Activated naive CD4-positive, alpha-beta T cell treated with anti-CD3 and anti-CD28 coated beads, Interleukin-2, amount 50 U/mL, for 24 hours (primary cell): Measurements from ENCODE around the gene TRIM41.
"Not testable (repeated sequence)": the region's sequence is repeated elsewhere in the genome, so short reads cannot be mapped to it uniquely, and the experiment has no call there.

Experiments used
- H3K27ac Mint-ChIP-seq: one replicate; pipeline ENCODE4 v1.8.0; 2021; ENCODE audit warnings: mild to moderate bottlenecking, mixed read lengths
- H3K27me3 Mint-ChIP-seq: one replicate; pipeline ENCODE4 v1.8.0; 2021; ENCODE audit warnings: mixed read lengths
- H3K36me3 Mint-ChIP-seq: one replicate; pipeline ENCODE4 v1.8.0; 2021; ENCODE audit warnings: mixed read lengths
- H3K4me1 Mint-ChIP-seq: one replicate; pipeline ENCODE4 v1.8.0; 2021; ENCODE audit warnings: mixed read lengths
- H3K4me3 Mint-ChIP-seq: one replicate; pipeline ENCODE4 v1.8.0; 2021; ENCODE audit warnings: mild to moderate bottlenecking, mixed read lengths
- H3K9me3 Mint-ChIP-seq: one replicate; pipeline ENCODE4 v1.8.0; 2021; ENCODE audit warnings: mixed read lengths

Gene TRIM41

DNA sequence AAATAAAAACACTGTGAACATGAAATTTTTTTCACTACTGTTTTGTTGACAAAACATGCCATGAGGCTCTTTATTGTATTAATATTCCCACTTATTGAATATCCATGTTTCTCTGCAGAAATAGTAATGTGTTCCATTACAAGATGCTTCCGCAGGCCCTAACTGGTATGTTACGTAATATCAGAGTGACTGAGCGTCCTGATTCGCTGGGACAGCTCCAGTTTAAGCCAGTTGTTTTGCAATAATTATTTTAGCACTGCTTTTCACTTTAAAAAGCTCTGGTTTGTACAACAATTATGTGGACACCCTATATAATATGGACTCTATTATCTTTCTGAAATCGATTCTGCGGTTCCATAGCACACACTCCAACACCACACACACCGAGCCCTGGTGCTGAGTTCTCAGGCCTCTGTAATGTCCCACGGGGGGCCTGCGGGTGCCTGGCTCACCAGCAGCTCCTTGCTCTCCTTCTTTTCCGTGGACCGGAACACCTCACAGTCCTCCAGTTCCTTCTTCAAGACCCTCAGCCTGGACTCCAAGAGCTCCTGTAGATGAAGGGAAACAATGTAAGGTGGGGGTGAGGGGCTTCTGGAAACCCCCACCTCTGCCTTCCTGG is 19.9 kb upstream of the TRIM41 start:
- peaks cover 5% of the 10 kb centered on the region for H3K36me3 Mint-ChIP-seq
- no peaks in the 10 kb centered on the region for H3K9me3 Mint-ChIP-seq
- H3K27me3 Mint-ChIP-seq: peaks cover 4% of the 10 kb centered on the region
- no peak overlapping the region for H3K27ac Mint-ChIP-seq
- H3K4me3 Mint-ChIP-seq: no peak overlapping the region
- H3K4me1 Mint-ChIP-seq: peaks cover 36% of the 10 kb centered on the region

- H3K36me3 Mint-ChIP-seq: peaks cover 5% of the 10 kb centered on the region
- H3K27ac Mint-ChIP-seq: no peak overlapping the region
- peaks cover 36% of the 10 kb centered on the region for H3K4me1 Mint-ChIP-seq
- H3K4me3 Mint-ChIP-seq: peak overlapping the region; percentile 87
- H3K27me3 Mint-ChIP-seq: peaks cover 4% of the 10 kb centered on the region
- no peaks in the 10 kb centered on the region for H3K9me3 Mint-ChIP-seq
These were observed 19.3 kb upstream of the TRIM41 start for GRCh38 chr5:181203777-181204112.

GRCh38 chr5:181204113-181204825 is 18.8 kb upstream of the TRIM41 start:
- Mint-ChIP-seq H3K27ac (no peak overlapping the region), H3K27me3 (peaks cover 4% of the 10 kb centered on the region), H3K9me3 (no peaks in the 10 kb centered on the region), H3K4me1 (peaks cover 36% of the 10 kb centered on the region), H3K4me3 (peak overlapping the region; percentile 87), H3K36me3 (peaks cover 5% of the 10 kb centered on the region)

- H3K4me3 Mint-ChIP-seq: peak within 1 kb of the TSS; percentile 92
- peaks cover 5% of the 10 kb centered on the region for H3K36me3 Mint-ChIP-seq
- H3K27ac Mint-ChIP-seq: peak within 1 kb of the TSS; percentile 99
- peaks cover 36% of the 10 kb centered on the region for H3K4me1 Mint-ChIP-seq
- H3K9me3 Mint-ChIP-seq: no peaks in the 10 kb centered on the region
- H3K27me3 Mint-ChIP-seq: peaks cover 4% of the 10 kb centered on the region
These were observed 18.0 kb upstream of the TRIM41 start, which contains the start of gene TRIM7 for GRCh38 chr5:181204826-181205760. TSS of gene TRIM7 (minus strand) at chr5:181205196. CDS start at chr5:181205110, 86 bp downstream.

GRCh38 chr5:181205761-181206649 is 17.1 kb upstream of the TRIM41 start:
- no peaks in the 10 kb centered on the region for H3K9me3 Mint-ChIP-seq
- peak overlapping the region; percentile 99 for H3K27ac Mint-ChIP-seq
- peaks cover 39% of the 10 kb centered on the region for H3K4me1 Mint-ChIP-seq
- peaks cover 5% of the 10 kb centered on the region for H3K36me3 Mint-ChIP-seq
- H3K4me3 Mint-ChIP-seq: peak overlapping the region; percentile 92
- peaks cover 4% of the 10 kb centered on the region for H3K27me3 Mint-ChIP-seq

- peaks cover 5% of the 10 kb centered on the region for H3K36me3 Mint-ChIP-seq
- peak overlapping the region; percentile 92 for H3K4me3 Mint-ChIP-seq
- peak overlapping the region; percentile 99 for H3K27ac Mint-ChIP-seq
- H3K27me3 Mint-ChIP-seq: peaks cover 4% of the 10 kb centered on the region
- peaks cover 46% of the 10 kb centered on the region for H3K4me1 Mint-ChIP-seq
- H3K9me3 Mint-ChIP-seq: no peaks in the 10 kb centered on the region
These were observed 15.7 kb upstream of the TRIM41 start for GRCh38 chr5:181207214-181207959.

DNA sequence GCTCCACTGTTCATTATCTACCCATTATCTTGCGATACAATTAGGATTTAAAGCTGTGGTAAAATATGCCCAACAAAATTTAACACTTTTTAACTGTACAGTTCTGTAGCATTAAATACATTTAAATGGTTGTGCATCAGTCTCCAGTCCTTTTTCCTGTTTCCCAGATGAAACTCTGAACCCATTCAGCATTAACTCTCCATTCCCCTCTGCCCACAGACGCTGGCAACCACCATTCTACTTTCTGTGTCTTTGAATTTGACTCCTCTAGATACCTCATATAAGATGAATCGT is 15.2 kb upstream of the TRIM41 start:
- Mint-ChIP-seq H3K4me1 (peaks cover 46% of the 10 kb centered on the region), H3K9me3 (no peaks in the 10 kb centered on the region), H3K4me3 (peak overlapping the region; percentile 92), H3K27me3 (peaks cover 4% of the 10 kb centered on the region), H3K27ac (peak overlapping the region; percentile 99), H3K36me3 (peaks cover 5% of the 10 kb centered on the region)

DNA sequence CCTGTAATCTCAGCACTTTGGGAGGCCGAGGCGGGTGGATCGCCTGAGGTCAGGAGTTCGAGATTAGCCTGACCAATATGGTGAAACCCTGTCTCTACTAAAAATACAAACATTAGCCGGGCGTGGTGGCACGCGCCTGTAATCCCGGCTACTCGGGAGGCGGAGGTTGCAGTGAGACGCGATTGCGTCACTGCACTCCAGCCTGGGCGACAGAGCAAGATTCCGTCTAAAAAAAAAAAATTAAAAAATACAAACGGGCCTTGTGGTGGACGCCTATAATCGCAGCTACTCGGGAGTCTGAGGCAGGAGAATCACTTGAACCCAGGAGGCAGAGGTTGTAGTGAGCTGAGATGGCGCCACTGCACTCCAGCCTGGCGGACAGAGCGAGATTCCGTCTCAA is 14.1 kb upstream of the TRIM41 start:
- not testable (repeated sequence) for H3K36me3 Mint-ChIP-seq, H3K4me3 Mint-ChIP-seq, H3K9me3 Mint-ChIP-seq, H3K27me3 Mint-ChIP-seq, H3K27ac Mint-ChIP-seq
- H3K4me1 Mint-ChIP-seq: peaks cover 44% of the 10 kb centered on the region

DNA sequence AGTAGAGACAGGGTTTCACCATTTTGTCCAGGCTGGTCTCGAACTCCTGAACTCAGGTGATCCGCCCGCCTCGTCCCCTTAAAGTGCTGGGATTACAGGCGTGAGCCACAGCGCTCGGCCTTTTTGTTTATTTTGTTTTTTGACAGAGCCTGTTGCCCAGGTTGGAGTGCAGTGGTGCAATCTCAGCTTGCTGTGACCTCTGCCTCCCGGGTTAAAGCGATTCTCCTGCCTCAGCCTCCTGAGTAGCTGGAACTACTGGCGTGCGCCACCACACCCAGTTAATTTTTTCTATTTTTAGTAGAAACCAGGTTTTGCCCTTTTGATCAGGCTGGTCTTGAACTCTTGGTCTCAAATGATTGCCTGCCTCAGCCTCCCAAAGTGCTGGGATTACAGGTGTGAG is 12.9 kb upstream of the TRIM41 start:
- H3K36me3 Mint-ChIP-seq, H3K4me3 Mint-ChIP-seq, H3K27me3 Mint-ChIP-seq, H3K9me3 Mint-ChIP-seq, H3K27ac Mint-ChIP-seq: not testable (repeated sequence)
- H3K4me1 Mint-ChIP-seq: peaks cover 42% of the 10 kb centered on the region

DNA sequence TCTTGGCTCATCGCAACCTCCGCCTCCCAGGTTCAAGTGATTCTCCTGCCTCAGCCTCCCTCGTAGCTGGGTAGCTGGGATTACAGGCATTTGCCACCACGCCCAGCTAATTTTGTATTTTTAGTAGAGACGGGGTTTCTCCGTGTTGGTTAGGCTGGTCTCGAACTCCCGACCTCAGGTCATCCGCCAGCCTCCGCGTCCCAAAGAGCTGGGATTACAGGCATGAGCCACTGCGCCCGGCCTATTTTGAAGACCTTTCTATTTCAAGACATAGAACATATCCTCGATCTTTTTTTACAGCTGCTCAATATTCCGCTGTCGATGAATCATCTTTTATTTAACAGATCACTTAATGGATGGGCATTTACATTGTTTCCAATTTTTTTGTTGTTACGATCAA is 12.4 kb upstream of the TRIM41 start:
- H3K27ac Mint-ChIP-seq, H3K4me3 Mint-ChIP-seq, H3K36me3 Mint-ChIP-seq: not testable (repeated sequence)

DNA sequence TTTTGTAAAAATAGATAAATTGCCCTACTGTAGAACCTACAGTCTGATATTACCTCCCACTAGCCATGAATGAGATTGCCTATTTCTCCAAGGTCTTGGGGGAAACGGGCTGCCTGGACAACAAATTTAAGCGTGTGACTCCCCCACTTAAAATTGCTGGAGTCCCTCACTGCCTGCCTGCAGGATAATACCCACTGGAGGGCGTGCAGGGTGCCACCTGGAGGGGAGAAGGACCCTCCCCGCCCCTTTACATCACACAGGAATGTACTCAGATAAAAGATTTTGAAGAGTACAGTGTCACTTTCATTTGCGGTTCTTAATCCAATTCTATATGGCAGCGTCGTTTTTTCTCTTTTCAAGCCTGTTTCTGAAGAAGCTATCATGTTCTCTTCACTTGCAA is 11.9 kb upstream of the TRIM41 start:
- peaks cover 2% of the 10 kb centered on the region for H3K36me3 Mint-ChIP-seq
- H3K4me3 Mint-ChIP-seq: no peak overlapping the region
- peaks cover 35% of the 10 kb centered on the region for H3K4me1 Mint-ChIP-seq
- H3K9me3 Mint-ChIP-seq: no peaks in the 10 kb centered on the region
- no peak overlapping the region for H3K27ac Mint-ChIP-seq
- H3K27me3 Mint-ChIP-seq: peaks cover 1% of the 10 kb centered on the region

More for the DNA sequence above, 12.4 kb upstream of the TRIM41 start:
- not testable (repeated sequence) for H3K27me3 Mint-ChIP-seq, H3K9me3 Mint-ChIP-seq
- peaks cover 38% of the 10 kb centered on the region for H3K4me1 Mint-ChIP-seq

DNA sequence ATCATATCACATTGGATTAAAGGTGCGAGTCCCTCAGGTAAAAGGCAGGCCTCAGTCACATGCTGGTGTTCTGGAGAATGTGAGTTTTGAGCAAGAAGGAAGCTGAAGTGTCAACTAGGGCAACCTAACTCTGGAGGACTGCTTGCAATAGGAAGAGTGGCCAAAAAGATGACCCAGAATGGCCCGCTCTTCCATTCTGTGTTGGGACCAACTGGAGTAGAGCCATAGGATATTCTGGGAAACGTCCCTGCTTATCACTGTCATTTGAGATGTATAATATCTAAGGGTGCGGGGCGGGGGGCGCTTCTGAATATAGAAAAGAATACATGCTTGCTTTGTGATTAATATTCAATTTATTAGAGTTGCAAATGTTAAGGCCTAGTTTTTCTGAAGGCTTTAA is 11.0 kb upstream of the TRIM41 start:
- Mint-ChIP-seq H3K27ac (no peak overlapping the region), H3K27me3 (peaks cover 1% of the 10 kb centered on the region), H3K36me3 (no peaks in the 10 kb centered on the region), H3K4me1 (peaks cover 32% of the 10 kb centered on the region), H3K9me3 (no peaks in the 10 kb centered on the region), H3K4me3 (no peak overlapping the region)

DNA sequence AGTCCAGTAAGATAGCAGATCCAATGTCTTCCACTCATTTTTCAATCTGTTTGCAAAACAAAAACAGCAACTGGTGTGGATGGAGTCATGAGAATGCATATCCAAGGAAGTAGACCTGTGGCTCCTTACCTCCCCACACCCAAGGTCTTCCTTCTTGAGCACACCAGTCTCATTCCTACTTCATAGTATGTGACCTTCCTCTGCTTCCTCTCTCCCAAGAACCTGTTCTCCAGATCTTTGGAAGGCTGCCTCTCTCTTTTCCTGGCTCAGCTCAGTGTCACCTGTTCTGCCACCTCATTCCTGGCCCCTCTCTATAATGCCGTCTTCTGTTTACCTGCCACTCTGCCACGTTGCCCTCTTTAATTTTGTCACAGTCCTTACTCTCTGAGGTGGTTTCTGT is 10.1 kb upstream of the TRIM41 start:
- no peak overlapping the region for H3K4me3 Mint-ChIP-seq
- no peak overlapping the region for H3K27ac Mint-ChIP-seq
- H3K9me3 Mint-ChIP-seq: no peaks in the 10 kb centered on the region
- H3K27me3 Mint-ChIP-seq: no peaks in the 10 kb centered on the region
- no peaks in the 10 kb centered on the region for H3K36me3 Mint-ChIP-seq
- H3K4me1 Mint-ChIP-seq: peaks cover 32% of the 10 kb centered on the region

DNA sequence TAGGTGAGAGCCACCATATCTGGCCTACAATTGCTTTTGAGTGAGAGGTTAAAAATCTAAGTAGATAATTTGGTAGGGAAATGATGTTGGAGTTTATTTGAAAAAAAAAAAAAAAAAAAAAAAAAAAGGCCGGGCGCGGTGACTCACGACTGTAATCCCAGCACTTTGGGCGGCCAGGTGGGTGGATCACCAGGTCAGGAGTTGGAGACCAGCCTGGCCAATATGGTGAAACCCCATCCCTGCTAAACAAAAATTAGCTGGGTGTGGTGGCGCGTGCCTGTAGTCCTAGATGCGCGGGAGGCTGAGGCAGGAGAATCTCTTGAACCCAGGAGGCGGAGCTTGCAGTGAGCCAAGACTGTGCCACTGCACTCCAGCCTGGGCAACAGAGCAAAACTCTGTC is 8.8 kb upstream of the TRIM41 start:
- not testable (repeated sequence) for H3K4me3 Mint-ChIP-seq, H3K9me3 Mint-ChIP-seq

More for the DNA sequence above, 8.8 kb upstream of the TRIM41 start:
- H3K27me3 Mint-ChIP-seq, H3K36me3 Mint-ChIP-seq, H3K27ac Mint-ChIP-seq: not testable (repeated sequence)
- peaks cover 34% of the 10 kb centered on the region for H3K4me1 Mint-ChIP-seq
